Neural cell (in vitro differentiated cells): ENCODE data around the gene RASSF8.

Experiments
- EP300 ChIP-seq: fragments of 450-650 bp; conservative IDR thresholded peaks from 2 replicates; pipeline ENCODE4 v1.6.1; 2014; ENCODE audit warnings: antibody characterized with exemption, mild to moderate bottlenecking, moderate library complexity; ENCODE audit not compliant: poor library complexity, severe bottlenecking
- MXI1 ChIP-seq: fragments of 450-650 bp; conservative IDR thresholded peaks from 2 replicates; pipeline ENCODE4 v1.6.1; 2014; ENCODE audit warnings: antibody characterized with exemption, mild to moderate bottlenecking; ENCODE audit not compliant: poor library complexity, severe bottlenecking
- POLR2AphosphoS5 ChIP-seq: IDR thresholded peaks from 2 replicates; pipeline ENCODE4 v1.6.1; 2012
- SMC3 ChIP-seq: fragments of 450-650 bp; conservative IDR thresholded peaks from 2 replicates; pipeline ENCODE4 v1.6.1; 2014; ENCODE audit warnings: antibody characterized with exemption, mild to moderate bottlenecking, moderate library complexity; ENCODE audit not compliant: poor library complexity
- TAF1 ChIP-seq: IDR thresholded peaks from 2 replicates; pipeline ENCODE4 v1.6.1; 2012; ENCODE audit warnings: low read depth
- TF ChIP-seq, protein P1 (sequence below): fragments of 450-650 bp; IDR thresholded peaks from 2 replicates; pipeline ENCODE4 v1.5.1; 2014; ENCODE audit warnings: antibody characterized with exemption, mild to moderate bottlenecking, moderate library complexity; ENCODE audit not compliant: poor library complexity, severe bottlenecking

DNA sequence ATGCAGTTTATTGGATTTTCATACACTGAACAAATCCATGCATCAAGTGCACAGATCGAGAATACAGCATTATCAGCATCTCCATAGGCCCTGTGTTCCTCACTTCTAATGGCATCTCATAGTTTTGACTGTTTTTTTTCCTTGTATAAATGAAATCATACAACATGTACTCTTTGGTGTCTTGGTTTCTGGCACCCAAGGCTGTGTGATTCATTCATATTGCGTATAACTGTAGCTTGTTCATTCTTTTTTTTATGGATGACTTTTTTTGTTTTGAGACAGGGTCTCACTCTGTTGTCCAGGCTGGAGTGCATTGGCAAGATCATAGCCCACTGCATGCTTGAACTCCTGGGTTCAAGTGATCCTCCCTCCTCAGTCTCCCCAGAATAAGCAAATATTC is 14.3 kb downstream of the RASSF8 start:
- no peak for TF ChIP-seq POLR2AphosphoS5
- TF ChIP-seq MXI1: no peak
- TF ChIP-seq, protein P1, sequence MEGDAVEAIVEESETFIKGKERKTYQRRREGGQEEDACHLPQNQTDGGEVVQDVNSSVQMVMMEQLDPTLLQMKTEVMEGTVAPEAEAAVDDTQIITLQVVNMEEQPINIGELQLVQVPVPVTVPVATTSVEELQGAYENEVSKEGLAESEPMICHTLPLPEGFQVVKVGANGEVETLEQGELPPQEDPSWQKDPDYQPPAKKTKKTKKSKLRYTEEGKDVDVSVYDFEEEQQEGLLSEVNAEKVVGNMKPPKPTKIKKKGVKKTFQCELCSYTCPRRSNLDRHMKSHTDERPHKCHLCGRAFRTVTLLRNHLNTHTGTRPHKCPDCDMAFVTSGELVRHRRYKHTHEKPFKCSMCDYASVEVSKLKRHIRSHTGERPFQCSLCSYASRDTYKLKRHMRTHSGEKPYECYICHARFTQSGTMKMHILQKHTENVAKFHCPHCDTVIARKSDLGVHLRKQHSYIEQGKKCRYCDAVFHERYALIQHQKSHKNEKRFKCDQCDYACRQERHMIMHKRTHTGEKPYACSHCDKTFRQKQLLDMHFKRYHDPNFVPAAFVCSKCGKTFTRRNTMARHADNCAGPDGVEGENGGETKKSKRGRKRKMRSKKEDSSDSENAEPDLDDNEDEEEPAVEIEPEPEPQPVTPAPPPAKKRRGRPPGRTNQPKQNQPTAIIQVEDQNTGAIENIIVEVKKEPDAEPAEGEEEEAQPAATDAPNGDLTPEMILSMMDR: no peak
- no peak for TF ChIP-seq EP300
- no peak for TF ChIP-seq TAF1
- TF ChIP-seq SMC3: no peak
